ENCODE results near the gene MRPS10.

MRPS10 gene

DNA sequence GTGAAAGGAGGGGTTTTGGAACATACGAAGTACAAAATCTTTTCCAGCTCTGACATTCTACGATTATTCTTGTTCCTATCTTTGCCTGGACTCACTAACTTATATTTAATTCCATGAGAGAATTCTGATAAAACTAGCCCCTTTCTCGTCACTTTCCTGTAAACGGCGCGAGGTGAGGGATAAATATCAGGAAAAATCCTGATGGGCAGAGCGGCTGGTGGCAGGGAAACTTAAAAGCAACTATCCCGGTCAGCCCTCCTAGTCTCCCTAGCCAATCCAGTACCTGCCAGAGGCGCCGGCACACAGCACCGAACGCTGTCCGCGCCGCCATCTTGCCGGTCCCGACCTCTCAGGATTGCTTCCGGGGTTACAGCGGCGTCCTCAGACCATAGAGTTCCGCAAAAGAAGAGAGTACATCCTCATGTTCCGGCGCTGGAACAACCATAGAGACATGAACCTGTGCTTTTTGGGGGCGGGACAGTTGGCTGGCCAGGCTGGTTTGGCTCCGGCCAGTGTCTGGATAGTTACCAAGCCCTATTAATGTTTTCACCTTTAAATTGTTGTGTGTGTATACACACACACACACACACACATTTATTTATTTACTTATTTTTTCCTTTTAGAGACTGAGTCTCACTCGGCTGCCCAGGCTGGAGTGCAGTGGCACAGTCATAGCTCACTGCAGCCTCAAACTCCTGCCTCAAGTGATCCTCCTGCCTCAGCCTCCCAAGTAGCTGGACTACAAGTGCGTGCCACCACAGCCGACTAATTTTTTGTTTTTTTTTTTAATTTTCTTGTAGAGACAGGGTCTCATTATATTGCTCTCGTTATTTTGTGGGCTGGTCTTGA, at the start of gene MRPS10:
TSS of gene MRPS10 (minus strand) at position 343 of the 849 bp plus-strand sequence. CDS start at position 331, 12 bp downstream.
- peaks cover 28% of the 10 kb centered on the region for H3K4me1 Mint-ChIP-seq
- peak within 1 kb of the TSS; percentile 89 for H3K27ac Mint-ChIP-seq
- H3K27me3 Mint-ChIP-seq = no peaks in the 10 kb centered on the region
- H3K4me3 Mint-ChIP-seq = peak within 1 kb of the TSS; percentile 90
- no peaks in the 10 kb centered on the region for H3K9me3 Mint-ChIP-seq
- peaks cover 5% of the 10 kb centered on the region for H3K36me3 Mint-ChIP-seq
- peak; percentile 99 for ATAC-seq

DNA sequence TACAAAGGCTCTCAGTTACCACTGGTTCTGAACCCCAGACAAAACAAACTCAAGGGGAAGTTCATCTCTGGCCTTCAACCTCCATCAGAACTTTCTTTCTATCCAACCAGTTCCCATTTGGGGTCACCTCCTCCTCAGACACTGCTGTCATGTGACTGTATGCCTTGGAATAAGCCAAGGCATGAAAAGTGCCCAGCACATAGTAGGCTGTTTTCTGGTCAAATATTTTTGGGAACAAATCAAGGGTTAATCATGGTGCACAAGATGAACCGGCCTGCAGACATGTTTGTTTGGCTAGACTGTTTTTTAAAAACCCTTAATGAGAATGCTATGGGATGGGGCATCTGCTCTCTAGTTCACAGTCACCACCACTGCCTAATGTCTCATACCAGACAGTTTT, 48.9 kb upstream of the MRPS10 start:
- no peaks in the 10 kb centered on the region for H3K9me3 Mint-ChIP-seq
- no peaks in the 10 kb centered on the region for H3K27me3 Mint-ChIP-seq
- ATAC-seq = no peak
- H3K4me1 Mint-ChIP-seq = peaks cover 29% of the 10 kb centered on the region
- H3K36me3 Mint-ChIP-seq = peaks cover 16% of the 10 kb centered on the region
- H3K4me3 Mint-ChIP-seq = no peak overlapping the region
- no peak overlapping the region for H3K27ac Mint-ChIP-seq

DNA sequence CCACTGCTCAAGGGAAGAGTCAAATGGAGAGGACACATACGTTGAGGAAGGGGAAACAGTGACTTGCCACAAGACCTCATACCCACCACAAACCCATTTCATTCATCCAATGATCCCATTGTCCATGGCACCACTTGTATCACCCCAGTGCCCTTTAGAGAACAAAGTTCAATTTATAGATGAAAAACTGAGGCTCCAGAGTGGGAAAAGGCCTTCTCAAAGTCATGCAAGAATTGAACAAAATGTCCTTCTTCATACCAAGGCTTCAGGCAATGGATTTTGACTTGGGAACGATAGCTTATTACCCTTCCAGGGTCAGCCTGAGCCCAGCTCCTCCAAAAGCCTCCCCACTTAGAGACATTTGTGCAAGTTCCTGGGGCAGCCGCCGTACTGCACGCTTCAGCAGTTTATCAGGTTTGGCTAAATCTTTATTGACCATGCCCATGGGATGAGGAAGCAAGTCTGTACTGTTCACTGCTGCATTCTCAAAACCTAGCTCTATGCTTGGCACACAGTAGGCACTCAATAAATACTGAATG, 47.3 kb upstream of the MRPS10 start:
- Mint-ChIP-seq H3K4me3 (no peak overlapping the region), H3K27me3 (no peaks in the 10 kb centered on the region), H3K9me3 (no peaks in the 10 kb centered on the region), H3K36me3 (peaks cover 16% of the 10 kb centered on the region), H3K27ac (no peak overlapping the region), H3K4me1 (peaks cover 24% of the 10 kb centered on the region)
- ATAC-seq = no peak

DNA sequence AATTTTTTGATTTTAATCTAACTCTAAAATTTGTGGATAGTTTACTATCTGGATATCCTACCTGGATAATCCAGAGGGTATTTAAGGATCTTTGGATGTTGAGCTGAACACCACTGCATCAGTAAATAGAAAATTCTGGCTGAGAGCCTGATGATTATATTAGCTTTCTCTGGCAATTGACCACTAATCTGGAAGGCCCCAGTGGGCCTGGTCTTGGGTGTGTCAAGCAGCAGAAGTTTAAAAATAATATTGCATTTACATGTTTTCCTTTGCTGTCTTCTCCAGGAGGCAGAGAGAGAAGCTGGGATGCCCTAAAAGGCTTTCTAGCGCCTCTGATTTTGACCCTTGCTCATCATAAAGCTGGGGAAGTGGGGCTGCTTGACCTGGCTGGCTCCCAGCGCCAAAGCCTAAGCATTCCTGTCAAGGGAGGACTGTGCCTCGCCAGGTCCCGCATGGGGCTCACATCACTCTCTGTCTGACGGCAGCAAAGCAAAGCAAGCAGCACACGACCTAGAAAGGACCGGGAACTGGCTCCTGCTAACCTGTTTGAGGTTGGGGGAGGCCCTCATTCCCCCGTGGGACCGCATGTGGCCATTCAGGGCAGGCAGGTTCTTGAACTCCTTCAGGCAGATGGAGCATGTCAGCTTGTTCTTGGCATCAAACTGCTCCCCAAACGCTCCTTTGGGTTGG, 46.6 kb upstream of the MRPS10 start:
- ATAC-seq = no peak
- H3K4me3 Mint-ChIP-seq = no peak overlapping the region
- no peaks in the 10 kb centered on the region for H3K27me3 Mint-ChIP-seq

DNA sequence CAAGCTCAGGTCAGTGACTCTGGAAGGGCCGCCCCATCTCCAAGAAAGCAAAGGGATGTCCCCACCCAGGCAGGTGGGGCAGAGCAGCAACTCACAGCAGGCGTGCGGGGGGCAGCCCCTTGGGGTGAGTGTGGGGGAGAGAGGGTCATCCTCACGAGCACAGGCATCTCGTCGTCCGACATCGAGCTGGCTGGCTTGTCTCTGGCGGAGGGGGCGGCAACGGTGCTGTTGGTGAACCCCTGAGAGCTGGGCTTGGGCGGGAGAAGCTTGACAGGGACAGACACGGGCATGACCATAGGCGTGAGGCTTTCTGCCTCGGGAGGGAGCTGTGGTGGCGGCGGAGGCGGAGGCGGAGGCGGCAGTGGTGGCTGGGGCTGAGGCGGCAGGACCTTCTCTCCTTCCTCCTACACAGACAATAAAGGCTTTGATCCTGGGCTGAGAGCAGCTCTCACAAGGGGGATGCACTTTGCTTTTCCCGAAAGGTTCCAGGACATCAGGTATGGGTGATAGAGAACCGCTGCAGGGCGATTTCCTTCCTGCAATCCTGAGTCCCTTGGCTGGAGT, 45.6 kb upstream of the MRPS10 start:
- Mint-ChIP-seq H3K9me3 (no peaks in the 10 kb centered on the region), H3K4me3 (no peak overlapping the region), H3K36me3 (peaks cover 16% of the 10 kb centered on the region), H3K27ac (peak overlapping the region; percentile 22), H3K4me1 (peaks cover 8% of the 10 kb centered on the region), H3K27me3 (no peaks in the 10 kb centered on the region)
- ATAC-seq = no peak

More for the DNA sequence above, 46.6 kb upstream of the MRPS10 start:
- peaks cover 16% of the 10 kb centered on the region for H3K36me3 Mint-ChIP-seq
- no peak overlapping the region for H3K27ac Mint-ChIP-seq
- H3K9me3 Mint-ChIP-seq = no peaks in the 10 kb centered on the region
- H3K4me1 Mint-ChIP-seq = peaks cover 18% of the 10 kb centered on the region

DNA sequence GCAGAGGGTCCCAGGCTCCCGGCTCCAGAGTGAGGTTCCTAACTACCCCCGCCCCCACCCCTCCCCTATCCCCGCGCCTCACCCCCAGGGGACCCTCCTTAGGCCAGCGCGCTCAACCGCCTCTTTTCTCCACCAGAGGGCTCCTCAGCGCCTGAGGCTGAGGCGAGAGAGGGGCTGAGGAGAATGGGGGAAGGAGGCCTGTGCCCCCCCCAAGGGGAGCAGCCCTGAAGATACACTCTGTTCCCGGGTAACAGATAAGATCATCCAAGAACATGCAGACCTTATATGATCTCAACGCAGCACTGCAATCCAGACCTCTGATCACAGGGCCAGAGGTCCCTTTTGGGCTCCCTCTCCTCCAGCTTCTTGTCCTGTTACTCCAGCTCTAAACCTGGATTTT, 43.3 kb upstream of the MRPS10 start:
- peak; percentile 44 for ATAC-seq
- H3K4me1 Mint-ChIP-seq = peaks cover 8% of the 10 kb centered on the region
- H3K27ac Mint-ChIP-seq = no peak overlapping the region
- H3K27me3 Mint-ChIP-seq = no peaks in the 10 kb centered on the region
- H3K36me3 Mint-ChIP-seq = peaks cover 23% of the 10 kb centered on the region
- H3K4me3 Mint-ChIP-seq = no peak overlapping the region
- no peaks in the 10 kb centered on the region for H3K9me3 Mint-ChIP-seq

DNA sequence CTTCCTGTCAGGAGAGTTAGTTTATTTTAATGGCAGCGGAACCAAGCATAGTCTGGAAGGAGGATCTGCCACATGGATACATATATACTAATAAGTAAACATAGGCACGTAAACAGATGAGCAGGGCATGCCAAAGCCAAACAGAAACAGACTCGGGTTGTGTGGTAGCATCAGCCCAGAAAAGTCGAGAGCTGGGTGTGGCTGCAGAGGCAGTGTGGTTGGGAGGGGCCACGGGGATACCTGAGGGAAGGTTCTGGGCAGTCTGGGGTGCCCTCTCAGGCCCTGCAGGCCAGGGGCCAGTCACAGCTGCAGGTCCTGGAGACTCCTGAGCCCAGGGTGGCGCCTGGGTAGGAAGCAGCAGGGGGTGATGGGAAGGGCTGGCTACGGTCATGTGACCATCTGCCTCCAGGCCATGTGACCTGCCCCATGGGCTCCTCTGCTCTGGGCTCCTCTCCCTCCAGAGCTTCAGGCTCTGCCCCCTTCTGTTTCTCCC, 42.8 kb upstream of the MRPS10 start:
- no peak overlapping the region for H3K4me3 Mint-ChIP-seq
- H3K4me1 Mint-ChIP-seq = peaks cover 8% of the 10 kb centered on the region
- peak; percentile 10 for ATAC-seq
- H3K36me3 Mint-ChIP-seq = peaks cover 23% of the 10 kb centered on the region
- H3K27ac Mint-ChIP-seq = no peak overlapping the region
- H3K9me3 Mint-ChIP-seq = no peaks in the 10 kb centered on the region
- no peaks in the 10 kb centered on the region for H3K27me3 Mint-ChIP-seq

DNA sequence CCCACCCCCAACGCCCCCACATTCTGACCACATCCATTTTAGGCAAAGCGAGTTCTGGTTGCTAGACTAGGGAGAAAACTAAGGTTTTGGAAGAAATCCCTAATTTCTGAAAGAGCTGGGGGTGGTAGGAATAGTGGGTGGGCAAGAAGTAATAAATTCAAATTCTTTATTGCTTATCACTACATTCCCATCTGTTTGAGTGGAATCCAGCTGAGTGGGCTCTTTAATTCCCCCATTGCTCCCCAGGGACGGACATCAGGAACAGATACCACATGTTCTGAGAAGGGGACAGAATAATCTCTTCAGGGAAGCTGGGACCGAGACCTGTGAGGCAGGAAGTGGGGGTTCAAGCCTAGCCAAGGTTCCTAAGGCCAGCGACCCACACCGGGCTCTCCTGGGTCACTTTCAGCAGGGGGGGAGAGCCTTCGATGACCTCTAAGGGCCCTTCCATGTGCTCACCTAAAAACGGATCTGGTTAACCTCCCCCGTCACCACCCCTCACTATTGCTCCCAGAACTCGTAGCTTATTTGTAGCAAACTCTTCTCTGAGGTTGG, 42.3 kb upstream of the MRPS10 start:
- H3K27me3 Mint-ChIP-seq = no peaks in the 10 kb centered on the region
- H3K36me3 Mint-ChIP-seq = peaks cover 23% of the 10 kb centered on the region
- no peak overlapping the region for H3K27ac Mint-ChIP-seq
- no peaks in the 10 kb centered on the region for H3K9me3 Mint-ChIP-seq
- H3K4me3 Mint-ChIP-seq = no peak overlapping the region
- no peak for ATAC-seq
- peaks cover 8% of the 10 kb centered on the region for H3K4me1 Mint-ChIP-seq

DNA sequence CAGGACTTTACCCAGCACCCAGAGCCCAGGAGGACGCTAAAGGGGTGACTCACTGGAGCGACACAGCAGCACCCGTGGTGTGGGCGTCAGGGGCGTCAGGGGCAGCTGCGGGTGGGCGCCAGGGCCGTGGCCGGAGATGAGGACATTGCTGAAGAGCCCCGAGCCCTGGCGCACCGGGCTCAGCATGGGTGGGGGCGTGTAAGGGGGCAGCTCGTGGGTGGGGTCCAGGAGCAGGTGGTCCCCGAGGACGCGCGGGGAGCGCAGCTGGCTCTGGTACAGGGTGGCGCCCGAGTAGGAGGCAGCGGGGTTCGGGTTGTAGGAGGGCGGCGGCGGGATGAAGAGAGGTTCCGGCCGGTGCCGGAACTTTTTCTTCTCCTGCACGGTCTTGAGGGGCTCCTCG, 41.6 kb upstream of the MRPS10 start:
- ATAC-seq = peak; percentile 50
- Mint-ChIP-seq H3K27me3 (no peaks in the 10 kb centered on the region), H3K4me3 (no peak overlapping the region), H3K27ac (no peak overlapping the region), H3K9me3 (no peaks in the 10 kb centered on the region), H3K36me3 (peaks cover 28% of the 10 kb centered on the region), H3K4me1 (peaks cover 8% of the 10 kb centered on the region)

DNA sequence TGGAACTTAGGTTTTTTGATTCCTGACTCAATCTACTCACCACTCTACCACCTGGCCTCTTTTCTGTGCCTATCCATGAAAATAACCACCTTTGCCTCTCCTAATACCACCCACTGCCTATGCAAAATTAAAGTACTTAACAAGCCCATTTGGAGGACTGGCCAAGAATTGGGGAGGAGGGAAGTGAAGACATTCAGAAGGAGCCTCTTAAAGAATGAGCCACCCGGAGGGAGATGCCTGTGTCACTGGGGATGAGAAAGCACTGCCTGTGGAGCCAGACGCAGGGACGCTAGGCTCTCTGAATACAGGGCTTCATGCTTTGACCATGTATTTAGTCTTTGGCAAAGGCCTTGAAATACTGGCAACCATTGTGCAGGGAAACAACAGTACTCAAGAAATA, 40.0 kb upstream of the MRPS10 start:
- Mint-ChIP-seq H3K27ac (no peak overlapping the region), H3K36me3 (peaks cover 26% of the 10 kb centered on the region)

DNA sequence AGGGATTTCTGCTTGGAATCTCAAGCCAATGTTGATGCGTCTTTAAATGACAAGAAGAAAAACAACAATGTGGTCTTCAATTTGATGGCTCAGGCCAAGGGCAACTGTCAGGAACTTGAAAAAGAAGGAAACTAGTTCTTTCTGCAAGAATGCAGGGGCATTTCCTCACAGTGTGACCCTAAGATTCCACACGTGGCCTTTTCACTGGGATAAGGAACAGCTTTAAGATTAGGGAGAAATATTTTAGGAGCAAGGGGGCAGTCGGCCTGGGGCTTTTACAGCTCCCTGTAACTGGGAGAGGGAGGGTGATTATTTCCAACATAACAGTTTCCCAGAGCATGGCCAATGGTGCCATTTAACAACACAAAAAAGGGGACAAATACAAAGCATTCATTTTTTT, 39.4 kb upstream of the MRPS10 start:
- H3K4me3 Mint-ChIP-seq = no peak overlapping the region
- peaks cover 22% of the 10 kb centered on the region for H3K36me3 Mint-ChIP-seq
- ATAC-seq = no peak
- H3K27ac Mint-ChIP-seq = no peak overlapping the region
- no peaks in the 10 kb centered on the region for H3K9me3 Mint-ChIP-seq
- H3K27me3 Mint-ChIP-seq = no peaks in the 10 kb centered on the region
- peaks cover 5% of the 10 kb centered on the region for H3K4me1 Mint-ChIP-seq

More for the DNA sequence above, 40.0 kb upstream of the MRPS10 start:
- peaks cover 8% of the 10 kb centered on the region for H3K4me1 Mint-ChIP-seq
- no peak overlapping the region for H3K4me3 Mint-ChIP-seq
- no peaks in the 10 kb centered on the region for H3K27me3 Mint-ChIP-seq
- H3K9me3 Mint-ChIP-seq = no peaks in the 10 kb centered on the region
- ATAC-seq = no peak

DNA sequence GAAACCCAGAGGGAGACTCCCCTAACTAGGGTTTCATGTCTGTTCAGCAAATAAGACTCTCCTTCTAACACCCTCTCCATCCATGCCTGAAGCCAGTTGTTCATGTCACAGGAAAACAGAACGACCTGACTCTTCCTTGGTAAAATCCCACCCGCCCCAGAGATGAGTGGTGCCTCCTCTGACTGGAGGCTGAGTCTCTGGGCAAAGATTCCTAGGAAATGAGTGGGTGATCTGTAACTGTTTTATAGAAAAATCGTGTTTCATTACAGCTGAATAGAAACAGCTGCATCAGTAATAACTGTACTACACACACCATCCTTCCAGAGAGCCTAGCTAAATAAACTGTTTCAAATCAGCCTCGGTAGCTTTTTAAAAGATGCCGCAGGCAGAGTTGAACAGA, 37.4 kb upstream of the MRPS10 start:
- no peak overlapping the region for H3K27ac Mint-ChIP-seq
- H3K36me3 Mint-ChIP-seq = peaks cover 20% of the 10 kb centered on the region
- no peak for ATAC-seq
- H3K27me3 Mint-ChIP-seq = no peaks in the 10 kb centered on the region
- no peaks in the 10 kb centered on the region for H3K4me1 Mint-ChIP-seq
- H3K9me3 Mint-ChIP-seq = no peaks in the 10 kb centered on the region
- no peak overlapping the region for H3K4me3 Mint-ChIP-seq

DNA sequence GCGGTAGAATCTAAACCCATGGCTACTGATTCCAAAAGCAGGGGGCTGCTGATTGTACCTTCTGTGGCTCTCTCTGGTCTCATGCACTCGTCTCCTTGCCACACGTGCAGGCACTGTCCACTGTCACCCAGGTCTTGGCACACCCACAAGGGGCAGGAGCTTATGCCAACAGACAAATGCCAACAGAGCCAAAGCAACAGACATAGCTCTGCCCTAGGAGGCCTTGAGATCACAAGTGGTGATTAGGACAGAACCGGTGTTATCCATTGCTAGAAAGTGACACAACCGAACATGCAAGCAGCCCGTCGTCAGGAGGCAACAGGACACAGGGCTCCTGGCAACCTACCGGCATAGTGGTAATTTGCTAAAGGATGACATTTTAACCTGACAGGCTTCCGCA, 36.8 kb upstream of the MRPS10 start:
- no peak overlapping the region for H3K4me3 Mint-ChIP-seq
- no peak overlapping the region for H3K27ac Mint-ChIP-seq
- no peaks in the 10 kb centered on the region for H3K27me3 Mint-ChIP-seq
- H3K4me1 Mint-ChIP-seq = no peaks in the 10 kb centered on the region
- no peaks in the 10 kb centered on the region for H3K9me3 Mint-ChIP-seq
- peaks cover 20% of the 10 kb centered on the region for H3K36me3 Mint-ChIP-seq
- ATAC-seq = no peak

DNA sequence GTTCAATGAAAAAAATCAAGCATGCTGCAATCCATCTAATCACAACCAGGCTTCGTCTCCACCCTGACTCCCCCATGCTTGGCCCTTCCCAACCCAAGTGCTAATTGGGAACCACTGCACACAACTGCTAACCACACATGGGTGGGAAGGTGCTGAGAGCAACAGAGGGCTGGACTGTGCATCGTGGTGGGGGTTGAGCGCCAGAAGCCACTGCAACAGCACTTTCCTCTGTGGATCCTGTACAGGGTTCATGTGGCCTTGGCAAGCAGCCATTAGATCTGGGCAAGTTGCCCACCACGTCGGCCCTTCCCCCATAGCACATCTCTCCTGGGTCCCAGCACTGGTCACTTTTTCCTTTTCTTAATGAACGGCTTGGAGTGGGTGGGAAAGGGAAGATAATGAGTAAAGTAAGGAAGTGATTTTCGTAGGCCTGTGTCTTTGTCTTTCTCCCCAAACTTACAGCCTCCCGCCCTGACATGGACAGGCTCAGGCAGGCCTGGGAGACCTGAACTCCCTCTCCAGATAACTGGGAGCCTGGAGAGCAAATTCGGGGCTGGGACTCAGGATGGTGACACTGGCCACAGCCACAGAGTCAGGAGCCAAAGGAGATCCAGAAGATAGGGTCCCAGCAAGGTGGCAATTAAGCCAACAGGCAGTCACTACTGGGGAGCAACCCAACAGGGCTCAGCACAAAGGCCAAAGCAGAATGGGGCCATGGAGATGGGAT, 34.4 kb upstream of the MRPS10 start:
- no peak overlapping the region for H3K4me3 Mint-ChIP-seq
- H3K27me3 Mint-ChIP-seq = no peaks in the 10 kb centered on the region
- H3K4me1 Mint-ChIP-seq = no peaks in the 10 kb centered on the region
- H3K27ac Mint-ChIP-seq = no peak overlapping the region
- no peaks in the 10 kb centered on the region for H3K9me3 Mint-ChIP-seq
- H3K36me3 Mint-ChIP-seq = peaks cover 14% of the 10 kb centered on the region
- ATAC-seq = no peak

Measured in stimulated activated memory B cell treated with anti-CD40 and anti-IgM and Interleukin-4, amounts not matched to agents 10 μg/mL and 1 μg/mL and 100 μg/mL, for 72 hours (primary cell).